Central memory CD8-positive, alpha-beta T cell (primary cell): ENCODE results near the gene ITPR3.
A peak's percentile ranks its signal among the peaks of the same experiment; 100 is the strongest.
"Not testable (repeated sequence)": the region's sequence is repeated elsewhere in the genome, so short reads cannot be mapped to it uniquely, and the experiment has no call there.

Experiments used
- ATAC-seq: fragments of 150-1000 bp; cut with Tn5 transposase; replicated peaks from 2 replicates; pipeline ENCODE4 v1.10.0; 2022; ENCODE audit warnings: mild to moderate bottlenecking, moderate FRiP score, moderate number of reproducible peaks; ENCODE audit not compliant: poor library complexity, severe bottlenecking; ENCODE audit errors: extremely low read depth
- DNase-seq, 2 donors: peaks; one replicate each; pipeline ENCODE4 v3.0.0; 2021; ENCODE audit warnings: low spot score in 2 of 2
- H3K27ac Mint-ChIP-seq: one replicate; pipeline ENCODE4 v1.8.0; 2022; ENCODE audit warnings: low read depth, mild to moderate bottlenecking, moderate library complexity, mixed read lengths
- H3K27me3 Mint-ChIP-seq: one replicate; pipeline ENCODE4 v1.8.0; 2022; ENCODE audit warnings: mixed read lengths
- H3K36me3 Mint-ChIP-seq: one replicate; pipeline ENCODE4 v1.8.0; 2022; ENCODE audit warnings: mild to moderate bottlenecking, moderate library complexity, mixed read lengths; ENCODE audit not compliant: insufficient read depth
- H3K4me1 Mint-ChIP-seq: one replicate; pipeline ENCODE4 v1.8.0; 2022; ENCODE audit warnings: mixed read lengths
- H3K4me3 Mint-ChIP-seq: one replicate; pipeline ENCODE4 v1.8.0; 2022; ENCODE audit warnings: mild to moderate bottlenecking, moderate library complexity, mixed read lengths
- H3K9me3 Mint-ChIP-seq: one replicate; pipeline ENCODE4 v1.8.0; 2022; ENCODE audit warnings: mixed read lengths

ITPR3 gene

GRCh38 chr6:33593414-33593727, 27.8 kb upstream of the ITPR3 start:
- no peak for ATAC-seq
- no peak for DNase-seq
- no peaks in the 10 kb centered on the region for H3K9me3 Mint-ChIP-seq
- H3K4me1 Mint-ChIP-seq, result peaks cover 22% of the 10 kb centered on the region
- H3K27me3 Mint-ChIP-seq, result no peaks in the 10 kb centered on the region
- peaks cover 5% of the 10 kb centered on the region for H3K36me3 Mint-ChIP-seq
- peak overlapping the region; percentile 29 for H3K27ac Mint-ChIP-seq
- peak overlapping the region; percentile 49 for H3K4me3 Mint-ChIP-seq

- peaks cover 5% of the 10 kb centered on the region for H3K36me3 Mint-ChIP-seq
- H3K9me3 Mint-ChIP-seq, result no peaks in the 10 kb centered on the region
- H3K4me1 Mint-ChIP-seq, result peaks cover 27% of the 10 kb centered on the region
- no peaks in the 10 kb centered on the region for H3K27me3 Mint-ChIP-seq
- no peak overlapping the region for H3K27ac Mint-ChIP-seq
- ATAC-seq (no peak), DNase-seq (no peak)
- peak overlapping the region; percentile 12 for H3K4me3 Mint-ChIP-seq
These were observed 25.9 kb upstream of the ITPR3 start for GRCh38 chr6:33595001-33595846.

GRCh38 chr6:33596894-33597293, 24.2 kb upstream of the ITPR3 start:
- peak overlapping the region; percentile 69 for H3K27ac Mint-ChIP-seq
- peaks cover 27% of the 10 kb centered on the region for H3K4me1 Mint-ChIP-seq
- H3K4me3 Mint-ChIP-seq, DNase-seq, H3K36me3 Mint-ChIP-seq, H3K9me3 Mint-ChIP-seq, H3K27me3 Mint-ChIP-seq, ATAC-seq: not testable (repeated sequence)

GRCh38 chr6:33597551-33598322, 23.4 kb upstream of the ITPR3 start:
- DNase-seq (no peak), ATAC-seq (no peak)
- peaks cover 18% of the 10 kb centered on the region for H3K4me1 Mint-ChIP-seq
- no peaks in the 10 kb centered on the region for H3K27me3 Mint-ChIP-seq
- no peak overlapping the region for H3K27ac Mint-ChIP-seq
- peaks cover 5% of the 10 kb centered on the region for H3K36me3 Mint-ChIP-seq
- no peak overlapping the region for H3K4me3 Mint-ChIP-seq
- H3K9me3 Mint-ChIP-seq, result no peaks in the 10 kb centered on the region

GRCh38 chr6:33599413-33599938, 21.6 kb upstream of the ITPR3 start:
- Mint-ChIP-seq H3K36me3 (peaks cover 3% of the 10 kb centered on the region), H3K27me3 (no peaks in the 10 kb centered on the region), H3K4me1 (peaks cover 9% of the 10 kb centered on the region), H3K9me3 (no peaks in the 10 kb centered on the region), H3K27ac (no peak overlapping the region), H3K4me3 (no peak overlapping the region)
- DNase-seq, result no peak
- ATAC-seq, result no peak

- no peaks in the 10 kb centered on the region for H3K9me3 Mint-ChIP-seq
- H3K27ac Mint-ChIP-seq, result no peak overlapping the region
- ATAC-seq (no peak), DNase-seq (no peak)
- H3K36me3 Mint-ChIP-seq, result peaks cover 3% of the 10 kb centered on the region
- peaks cover 9% of the 10 kb centered on the region for H3K4me1 Mint-ChIP-seq
- H3K4me3 Mint-ChIP-seq, result no peak overlapping the region
- no peaks in the 10 kb centered on the region for H3K27me3 Mint-ChIP-seq
These were observed 20.4 kb upstream of the ITPR3 start for GRCh38 chr6:33600761-33601160.

- ATAC-seq, result no peak
- Mint-ChIP-seq H3K36me3 (no peaks in the 10 kb centered on the region), H3K4me3 (no peak overlapping the region)
These were observed 18.9 kb upstream of the ITPR3 start for GRCh38 chr6:33602180-33602579.

GRCh38 chr6:33604941-33605854, 15.9 kb upstream of the ITPR3 start:
- no peak overlapping the region for H3K4me3 Mint-ChIP-seq
- H3K4me1 Mint-ChIP-seq, result no peaks in the 10 kb centered on the region
- no peaks in the 10 kb centered on the region for H3K36me3 Mint-ChIP-seq
- ATAC-seq, result no peak
- no peak overlapping the region for H3K27ac Mint-ChIP-seq
- no peak for DNase-seq
- no peaks in the 10 kb centered on the region for H3K27me3 Mint-ChIP-seq
- H3K9me3 Mint-ChIP-seq, result no peaks in the 10 kb centered on the region

More at GRCh38 chr6:33602180-33602579, 18.9 kb upstream of the ITPR3 start:
- no peak for DNase-seq
- H3K27me3 Mint-ChIP-seq, result no peaks in the 10 kb centered on the region
- H3K4me1 Mint-ChIP-seq, result peaks cover 5% of the 10 kb centered on the region
- no peaks in the 10 kb centered on the region for H3K9me3 Mint-ChIP-seq
- H3K27ac Mint-ChIP-seq, result no peak overlapping the region

- Mint-ChIP-seq H3K27ac (no peak overlapping the region), H3K9me3 (no peaks in the 10 kb centered on the region), H3K4me1 (no peaks in the 10 kb centered on the region), H3K4me3 (no peak overlapping the region), H3K36me3 (no peaks in the 10 kb centered on the region), H3K27me3 (no peaks in the 10 kb centered on the region)
- DNase-seq, result no peak
- ATAC-seq, result no peak
These were observed 14.5 kb upstream of the ITPR3 start for GRCh38 chr6:33606642-33607041.

GRCh38 chr6:33607126-33607783, 13.9 kb upstream of the ITPR3 start:
- H3K4me1 Mint-ChIP-seq, result no peaks in the 10 kb centered on the region
- H3K4me3 Mint-ChIP-seq, result no peak overlapping the region
- no peaks in the 10 kb centered on the region for H3K36me3 Mint-ChIP-seq
- DNase-seq, result no peak
- ATAC-seq, result no peak
- no peaks in the 10 kb centered on the region for H3K27me3 Mint-ChIP-seq
- no peaks in the 10 kb centered on the region for H3K9me3 Mint-ChIP-seq
- H3K27ac Mint-ChIP-seq, result no peak overlapping the region

GRCh38 chr6:33607784-33608161, 13.3 kb upstream of the ITPR3 start:
- ATAC-seq (peak; percentile 46), DNase-seq (no peak)
- Mint-ChIP-seq H3K36me3 (no peaks in the 10 kb centered on the region), H3K4me1 (no peaks in the 10 kb centered on the region), H3K9me3 (no peaks in the 10 kb centered on the region), H3K27me3 (no peaks in the 10 kb centered on the region), H3K4me3 (no peak overlapping the region), H3K27ac (no peak overlapping the region)

- no peak for DNase-seq
- Mint-ChIP-seq H3K4me3 (no peak overlapping the region), H3K36me3 (no peaks in the 10 kb centered on the region), H3K4me1 (peaks cover 6% of the 10 kb centered on the region), H3K9me3 (no peaks in the 10 kb centered on the region), H3K27ac (no peak overlapping the region), H3K27me3 (no peaks in the 10 kb centered on the region)
- no peak for ATAC-seq
These were observed 12.1 kb upstream of the ITPR3 start for GRCh38 chr6:33609019-33609418.
